ENCODE data around the gene PRSS53.
"Not testable (repeated sequence)": the region's sequence is repeated elsewhere in the genome, so short reads cannot be mapped to it uniquely, and the experiment has no call there.

The PRSS53 gene

GRCh38 chr16:31088459-31089183, at the start of gene PRSS53:
Gene PRSS53, minus strand, starts transcription at chr16:31088943. Its CDS starts 134 bp downstream, at chr16:31088809.
- no peak for DNase-seq (ENCODE audit: low spot score)

- DNase-seq (ENCODE audit: low spot score), result not testable (repeated sequence)
Observed at GRCh38 chr16:31136822-31137499, 48.2 kb upstream of the PRSS53 start.

- DNase-seq (ENCODE audit: low spot score), result no peak
Observed at GRCh38 chr16:31136287-31136662, 47.5 kb upstream of the PRSS53 start.

- no peak for DNase-seq (ENCODE audit: low spot score)
Observed at GRCh38 chr16:31135535-31136286, 47.0 kb upstream of the PRSS53 start, which contains the start of gene PRSS8. Gene PRSS8, minus strand, starts transcription at chr16:31135727. Its CDS starts 229 bp downstream, at chr16:31135498.

- DNase-seq (ENCODE audit: low spot score), result no peak
Observed at GRCh38 chr16:31134625-31135534, 46.1 kb upstream of the PRSS53 start.

- DNase-seq (ENCODE audit: low spot score), result no peak
Observed at GRCh38 chr16:31134091-31134571, 45.4 kb upstream of the PRSS53 start.

GRCh38 chr16:31133046-31133501, 44.3 kb upstream of the PRSS53 start:
- no peak for DNase-seq (ENCODE audit: low spot score)

GRCh38 chr16:31132303-31132979, 43.7 kb upstream of the PRSS53 start:
- no peak for DNase-seq (ENCODE audit: low spot score)

GRCh38 chr16:31131841-31132271, 43.1 kb upstream of the PRSS53 start:
- no peak for DNase-seq (ENCODE audit: low spot score)

GRCh38 chr16:31131416-31131815, 42.7 kb upstream of the PRSS53 start:
- no peak for DNase-seq (ENCODE audit: low spot score)

- peak; percentile 35 for DNase-seq (ENCODE audit: low spot score)
Observed at GRCh38 chr16:31130899-31131298, 42.2 kb upstream of the PRSS53 start.

- DNase-seq (ENCODE audit: low spot score), result no peak
Observed at GRCh38 chr16:31130336-31130891, 41.7 kb upstream of the PRSS53 start.

GRCh38 chr16:31129568-31130335, 41.0 kb upstream of the PRSS53 start:
- DNase-seq (ENCODE audit: low spot score), result no peak

GRCh38 chr16:31128711-31129567, 40.2 kb upstream of the PRSS53 start:
- DNase-seq (ENCODE audit: low spot score), result no peak

GRCh38 chr16:31127182-31127581, 38.4 kb upstream of the PRSS53 start:
- DNase-seq (ENCODE audit: low spot score), result no peak

GRCh38 chr16:31125844-31126243, 37.1 kb upstream of the PRSS53 start:
- DNase-seq (ENCODE audit: low spot score), result no peak

- no peak for DNase-seq (ENCODE audit: low spot score)
Observed at GRCh38 chr16:31120129-31120528, 31.4 kb upstream of the PRSS53 start.
